Inflammatory macrophage treated with lipopolysaccharide for 1 hour (primary cell): Measurements from ENCODE around the gene MPDZ.

ENCODE experiments used
- DNase-seq, 2 donors: peaks; one replicate each; pipeline ENCODE4 v3.0.0-alpha.2; 2020 to 2022

The MPDZ gene

GRCh38 chr9:13174906-13175639, 104.4 kb downstream of the MPDZ start:
- no peak for DNase-seq

GRCh38 chr9:13173553-13173952, 105.9 kb downstream of the MPDZ start:
- no peak for DNase-seq

GRCh38 chr9:13171261-13171660, 108.2 kb downstream of the MPDZ start:
- no peak for DNase-seq

GRCh38 chr9:13166996-13167395, 112.5 kb downstream of the MPDZ start:
- no peak for DNase-seq

GRCh38 chr9:13165956-13166355, 113.5 kb downstream of the MPDZ start:
- no peak for DNase-seq

- DNase-seq: no peak
Observed at GRCh38 chr9:13165236-13165945, 114.1 kb downstream of the MPDZ start.

GRCh38 chr9:13163946-13164345, 115.5 kb downstream of the MPDZ start:
- no peak for DNase-seq

GRCh38 chr9:13163287-13163686, 116.2 kb downstream of the MPDZ start:
- no peak for DNase-seq

- no peak for DNase-seq
Observed at GRCh38 chr9:13160051-13160450, 119.4 kb downstream of the MPDZ start.

- no peak for DNase-seq
Observed at GRCh38 chr9:13158986-13159385, 120.5 kb downstream of the MPDZ start.

- no peak for DNase-seq
Observed at GRCh38 chr9:13151489-13151888, 128.0 kb downstream of the MPDZ start.

- DNase-seq: no peak
Observed at GRCh38 chr9:13149454-13149853, 130.0 kb downstream of the MPDZ start.

- no peak for DNase-seq
Observed at GRCh38 chr9:13146840-13147239, 132.7 kb downstream of the MPDZ start.

GRCh38 chr9:13145340-13145739, 134.2 kb downstream of the MPDZ start:
- DNase-seq: no peak

- DNase-seq: no peak
Observed at GRCh38 chr9:13144166-13144775, 135.2 kb downstream of the MPDZ start.

GRCh38 chr9:13143281-13143680, 136.2 kb downstream of the MPDZ start:
- no peak for DNase-seq

- DNase-seq: no peak
Observed at GRCh38 chr9:13142776-13143175, 136.7 kb downstream of the MPDZ start.

GRCh38 chr9:13141629-13142028, 137.9 kb downstream of the MPDZ start:
- no peak for DNase-seq

- no peak for DNase-seq
Observed at GRCh38 chr9:13140843-13141592, 138.5 kb downstream of the MPDZ start.

GRCh38 chr9:13139641-13140171, 139.8 kb downstream of the MPDZ start:
- DNase-seq: no peak

GRCh38 chr9:13137426-13137825, 142.1 kb downstream of the MPDZ start:
- DNase-seq: no peak

GRCh38 chr9:13131991-13132390, 147.5 kb downstream of the MPDZ start:
- DNase-seq: no peak

- DNase-seq: no peak
Observed at GRCh38 chr9:13131416-13131815, 148.1 kb downstream of the MPDZ start.
